ENCODE measurements around the gene HEPACAM2. TPM values are rescaled to one million over a fixed set of nuclear protein-coding genes. Genes with fewer than 3 reads are reported as not detected.

HEPACAM2 gene
- total RNA-seq, 4 donors from 2014 or later, result not detected

- no peak for ATAC-seq
- intact Hi-C loops (cut with DNase I; ENCODE audit: low total_unique reads), result no loop called here
- in situ Hi-C loops (cut with MboI; ENCODE audit: low sequenced_read_pairs in 4 of 4), result no loop called here
Measured at GRCh38 chr7:93176992-93177580, 49.2 kb downstream of the HEPACAM2 start.

GRCh38 chr7:93175219-93175618, 51.0 kb downstream of the HEPACAM2 start:
- DNase-seq, result no peak
- no peak overlapping the region for H3K27ac ChIP-seq
- in situ Hi-C loops (cut with MboI; ENCODE audit: low sequenced_read_pairs in 4 of 4), result no loop called here
- TF ChIP-seq POLR2A (IDR thresholded peaks at IDR 0.05) (no peak), CTCF (IDR thresholded peaks at IDR 0.05 in 4 of 5, conservative IDR thresholded peaks at IDR 0.05 in 1 of 5) (no peak)
- no peaks in the 10 kb centered on the region for H3K36me3 ChIP-seq
- no peaks in the 10 kb centered on the region for H3K9me3 ChIP-seq
- no peak overlapping the region for H3K4me3 ChIP-seq
- intact Hi-C loops (cut with DNase I; ENCODE audit: low total_unique reads), result no loop called here
- no peak for ATAC-seq
- H3K27me3 ChIP-seq, result no peaks in the 10 kb centered on the region
- H3K4me1 ChIP-seq, result no peaks in the 10 kb centered on the region

More at GRCh38 chr7:93176992-93177580, 49.2 kb downstream of the HEPACAM2 start:
- H3K9me3 ChIP-seq, result no peaks in the 10 kb centered on the region
- no peaks in the 10 kb centered on the region for H3K4me1 ChIP-seq
- no peak for DNase-seq
- no peak overlapping the region for H3K4me3 ChIP-seq
- TF ChIP-seq POLR2A (IDR thresholded peaks at IDR 0.05) (no peak), CTCF (IDR thresholded peaks at IDR 0.05 in 4 of 5, conservative IDR thresholded peaks at IDR 0.05 in 1 of 5) (no peak)
- H3K27ac ChIP-seq, result no peak overlapping the region
- H3K36me3 ChIP-seq, result no peaks in the 10 kb centered on the region
- no peaks in the 10 kb centered on the region for H3K27me3 ChIP-seq

GRCh38 chr7:93172683-93173082, 53.6 kb downstream of the HEPACAM2 start:
- Histone ChIP-seq H3K27ac (no peak overlapping the region), H3K4me1 (no peaks in the 10 kb centered on the region), H3K4me3 (no peak overlapping the region), H3K36me3 (no peaks in the 10 kb centered on the region), H3K9me3 (no peaks in the 10 kb centered on the region), H3K27me3 (no peaks in the 10 kb centered on the region)
- DNase-seq (no peak), ATAC-seq (no peak)
- intact Hi-C loops (cut with DNase I; ENCODE audit: low total_unique reads), result no loop called here
- TF ChIP-seq POLR2A (IDR thresholded peaks at IDR 0.05), result no peak
- TF ChIP-seq CTCF (IDR thresholded peaks at IDR 0.05 in 4 of 5, conservative IDR thresholded peaks at IDR 0.05 in 1 of 5), result no peak
- in situ Hi-C loops (cut with MboI; ENCODE audit: low sequenced_read_pairs in 4 of 4), result no loop called here

- no peak overlapping the region for H3K27ac ChIP-seq
- ATAC-seq, result no peak
- in situ Hi-C loops (cut with MboI; ENCODE audit: low sequenced_read_pairs in 4 of 4) (no loop called here), intact Hi-C loops (cut with DNase I; ENCODE audit: low total_unique reads) (no loop called here)
- no peak overlapping the region for H3K4me3 ChIP-seq
- no peak for DNase-seq
- no peaks in the 10 kb centered on the region for H3K36me3 ChIP-seq
- TF ChIP-seq POLR2A (IDR thresholded peaks at IDR 0.05) (no peak), CTCF (IDR thresholded peaks at IDR 0.05 in 4 of 5, conservative IDR thresholded peaks at IDR 0.05 in 1 of 5) (no peak)
- no peaks in the 10 kb centered on the region for H3K27me3 ChIP-seq
- no peaks in the 10 kb centered on the region for H3K9me3 ChIP-seq
- H3K4me1 ChIP-seq, result no peaks in the 10 kb centered on the region
Measured at GRCh38 chr7:93171606-93172226, 54.6 kb downstream of the HEPACAM2 start.

All from gastrocnemius medialis (tissue), 4 donors.